Chondrocyte (in vitro differentiated cells): ENCODE data around the gene CEP162. TPM values are rescaled to one million over a fixed set of nuclear protein-coding genes. Genes with fewer than 3 reads are reported as not detected.

Experiments used
- DNase-seq: peaks from one replicate; pipeline ENCODE4 v3.0.0; 2021; ENCODE audit warnings: mixed read lengths, low spot score
- H3K27ac Mint-ChIP-seq: one replicate; pipeline ENCODE4 v1.8.0; 2021; ENCODE audit warnings: mild to moderate bottlenecking, moderate library complexity, mixed read lengths; ENCODE audit not compliant: unreplicated experiment
- H3K27me3 Mint-ChIP-seq: 2 replicates; pipeline ENCODE4 v1.8.0; 2021; ENCODE audit warnings: low read depth, mixed read lengths
- H3K36me3 Mint-ChIP-seq: 2 replicates; pipeline ENCODE4 v1.8.0; 2021; ENCODE audit warnings: low read depth, mixed read lengths
- H3K4me1 Mint-ChIP-seq: 2 replicates; pipeline ENCODE4 v1.8.0; 2021; ENCODE audit warnings: low read depth, mild to moderate bottlenecking, mixed read lengths
- H3K4me3 Mint-ChIP-seq: one replicate; pipeline ENCODE4 v1.8.0; 2021; ENCODE audit warnings: mild to moderate bottlenecking, moderate library complexity, mixed read lengths; ENCODE audit not compliant: unreplicated experiment
- H3K9me3 Mint-ChIP-seq: 2 replicates; pipeline ENCODE4 v1.8.0; 2021; ENCODE audit warnings: low read depth, mixed read lengths
- total RNA-seq: library from RNA; stranded (reverse); gene quantifications from 3 replicates; pipeline ENCODE4 v1.2.1, GENCODE V29; 2021
- TF ChIP-seq, protein P1 (sequence below): fragments of 200-600 bp; sonication (generic); IDR thresholded peaks from 2 replicates; pipeline ENCODE4 v1.5.0; 2021; ENCODE audit warnings: antibody characterized with exemption, mild to moderate bottlenecking, moderate library complexity

CEP162 gene
- total RNA-seq, 1 donor from 2014 or later = 5.1 TPM

DNA sequence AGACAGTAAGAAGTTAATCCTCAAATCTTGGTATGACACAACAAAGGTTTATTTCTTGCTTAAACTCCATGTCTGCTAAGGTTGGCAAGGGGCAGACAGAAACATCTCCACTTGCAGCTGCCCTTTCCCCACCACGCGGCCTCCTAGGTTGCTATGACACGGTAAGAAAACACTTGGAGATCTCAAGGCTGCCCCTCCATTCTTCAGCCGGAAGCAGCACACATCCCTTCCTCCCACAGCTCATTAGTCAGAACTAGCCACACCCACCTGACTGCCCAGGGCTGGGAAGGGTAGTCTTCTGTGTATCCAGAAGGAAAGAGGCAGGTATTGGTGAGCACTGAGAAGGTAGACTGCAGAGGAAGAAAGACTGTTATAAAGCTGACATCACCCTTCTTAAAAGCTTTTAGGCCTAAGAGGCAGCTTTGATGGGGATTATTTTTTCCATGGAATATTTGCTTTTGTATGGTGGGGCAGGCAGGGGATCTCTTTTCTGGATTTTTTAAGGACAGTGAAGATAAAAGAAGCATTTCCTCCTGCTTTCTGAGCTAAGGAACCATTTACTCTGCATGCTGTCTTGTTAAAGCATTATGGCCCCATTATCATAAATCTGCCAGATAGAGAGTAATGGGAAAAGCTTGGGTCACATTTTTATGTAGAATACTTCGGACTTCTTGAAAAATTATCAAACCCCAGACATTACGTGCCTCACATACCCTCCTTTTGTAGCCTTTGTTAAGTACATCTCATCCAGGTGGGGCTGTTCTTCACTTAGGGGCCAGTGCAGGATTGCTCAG lies 152.3 kb downstream of the CEP162 start:
- no peak for DNase-seq
- Mint-ChIP-seq H3K9me3 (peaks cover 8% of the 10 kb centered on the region), H3K4me3 (no peak overlapping the region), H3K27me3 (no peaks in the 10 kb centered on the region), H3K4me1 (peaks cover 4% of the 10 kb centered on the region), H3K27ac (no peak overlapping the region), H3K36me3 (peaks cover 25% of the 10 kb centered on the region)
- TF ChIP-seq, protein P1, sequence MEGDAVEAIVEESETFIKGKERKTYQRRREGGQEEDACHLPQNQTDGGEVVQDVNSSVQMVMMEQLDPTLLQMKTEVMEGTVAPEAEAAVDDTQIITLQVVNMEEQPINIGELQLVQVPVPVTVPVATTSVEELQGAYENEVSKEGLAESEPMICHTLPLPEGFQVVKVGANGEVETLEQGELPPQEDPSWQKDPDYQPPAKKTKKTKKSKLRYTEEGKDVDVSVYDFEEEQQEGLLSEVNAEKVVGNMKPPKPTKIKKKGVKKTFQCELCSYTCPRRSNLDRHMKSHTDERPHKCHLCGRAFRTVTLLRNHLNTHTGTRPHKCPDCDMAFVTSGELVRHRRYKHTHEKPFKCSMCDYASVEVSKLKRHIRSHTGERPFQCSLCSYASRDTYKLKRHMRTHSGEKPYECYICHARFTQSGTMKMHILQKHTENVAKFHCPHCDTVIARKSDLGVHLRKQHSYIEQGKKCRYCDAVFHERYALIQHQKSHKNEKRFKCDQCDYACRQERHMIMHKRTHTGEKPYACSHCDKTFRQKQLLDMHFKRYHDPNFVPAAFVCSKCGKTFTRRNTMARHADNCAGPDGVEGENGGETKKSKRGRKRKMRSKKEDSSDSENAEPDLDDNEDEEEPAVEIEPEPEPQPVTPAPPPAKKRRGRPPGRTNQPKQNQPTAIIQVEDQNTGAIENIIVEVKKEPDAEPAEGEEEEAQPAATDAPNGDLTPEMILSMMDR = no peak

Other genes starting within 250 kb of the CEP162 start
- gene MRAP2, start 193.9 kb downstream of the CEP162 start, total RNA-seq = 17.6 to 47.0 TPM (median 19.5 TPM) in 3 replicates